Measurements from ENCODE around the gene SERPINB6. TPM values are rescaled to one million over a fixed set of nuclear protein-coding genes. Genes with fewer than 3 reads are reported as not detected.

Gene SERPINB6
- polyA plus RNA-seq, 3 donors = 117 to 208 (median 200) TPM

- Mint-ChIP-seq H3K27me3 (ENCODE audit: low read depth in 3 of 3) (peaks cover 2 to 7% (median 2%) of the 10 kb centered on the region in 3 donors), H3K36me3 (no peaks in the 10 kb centered on the region), H3K27ac (peak overlapping the region in 1 of 7 donors; percentile 3), H3K4me3 (no peak overlapping the region), H3K9me3 (peaks cover 0 to 2% (median 0%) of the 10 kb centered on the region in 7 donors), H3K4me1 (peaks cover 45% of the 10 kb centered on the region)
- Histone ChIP-seq H3K4me3 (replicated peaks in 1 of 3; ENCODE audit: low read depth in 2 of 3, low read length in 3 of 3) (no peak overlapping the region), H3K36me3 (replicated peaks in 1 of 2; ENCODE audit: control insufficient read depth in 1 of 2, insufficient read depth in 2 of 2, low read length in 2 of 2) (no peaks in the 10 kb centered on the region), H3K4me1 (ENCODE audit: control insufficient read depth in 1 of 2, insufficient read depth in 2 of 2, low read length in 2 of 2) (peaks cover 33 to 48% of the 10 kb centered on the region in 2 donors), H3K27ac (ENCODE audit: low read depth in 1 of 2, low read length in 2 of 2) (no peak overlapping the region), H3K79me2 (ENCODE audit: insufficient read depth, low read length) (peaks cover 8% of the 10 kb centered on the region), H2AFZ (ENCODE audit: insufficient read depth, low read depth, low read length, poor library complexity, severe bottlenecking) (no peak overlapping the region), H3K9ac (ENCODE audit: insufficient read depth, low read length, poor library complexity, severe bottlenecking) (no peak overlapping the region), H3K4me2 (replicated peaks; ENCODE audit: extremely low read depth, low read length, poor library complexity, severe bottlenecking) (no peak overlapping the region), H3K27me3 (ENCODE audit: control insufficient read depth in 2 of 2, insufficient read depth in 2 of 2, low read length in 2 of 2) (no peaks in the 10 kb centered on the region), H4K20me1 (ENCODE audit: insufficient read depth, low read length) (no peaks in the 10 kb centered on the region), H3K9me3 (replicated peaks in 1 of 2; ENCODE audit: control insufficient read depth in 1 of 2, insufficient read depth in 1 of 2, low read length in 2 of 2) (no peaks in the 10 kb centered on the region)
- no peak for TF ChIP-seq CTCF (IDR thresholded peaks at IDR 0.05)
- no peak for DNase-seq
- WGBS (ENCODE audit: insufficient coverage) = 100% methylated on average over 2 of the region's 4 CpGs
- intact Hi-C loops (cut with micrococcal nuclease) = loop anchor here (5.0 to 10.0 kb wide), 4 partner anchors 34 to 144 kb away; partner anchors contain the start of gene SERPINB1 (in 2 of the 2)
Observed at GRCh38 chr6:2986722-2987221, 15.4 kb upstream of the SERPINB6 start.

GRCh38 chr6:2984738-2985406 is 13.5 kb upstream of the SERPINB6 start:
- Mint-ChIP-seq H3K27ac (peak overlapping the region in 1 of 7 donors; percentile 72), H3K4me3 (no peak overlapping the region), H3K4me1 (peaks cover 52% of the 10 kb centered on the region), H3K9me3 (peaks cover 0 to 2% (median 0%) of the 10 kb centered on the region in 7 donors), H3K27me3 (ENCODE audit: low read depth in 3 of 3) (peaks cover 0 to 2% (median 2%) of the 10 kb centered on the region in 3 donors), H3K36me3 (no peaks in the 10 kb centered on the region)
- no peak overlapping the region for H3K4me3 ChIP-seq (replicated peaks in 1 of 3; ENCODE audit: low read depth in 2 of 3, low read length in 3 of 3)
- H3K4me2 ChIP-seq (replicated peaks; ENCODE audit: extremely low read depth, low read length, poor library complexity, severe bottlenecking) = no peak overlapping the region
- 95% methylated on average over 12 of the region's 12 CpGs for WGBS (ENCODE audit: insufficient coverage)
- no peaks in the 10 kb centered on the region for H3K9me3 ChIP-seq (replicated peaks in 1 of 2; ENCODE audit: control insufficient read depth in 1 of 2, insufficient read depth in 1 of 2, low read length in 2 of 2)
- TF ChIP-seq CTCF (IDR thresholded peaks at IDR 0.05) = no peak
- no peak overlapping the region for H3K9ac ChIP-seq (ENCODE audit: insufficient read depth, low read length, poor library complexity, severe bottlenecking)
- intact Hi-C loops (cut with micrococcal nuclease) = loop anchor here (5.0 to 10.0 kb wide), 4 partner anchors 33 to 143 kb away; partner anchors contain the start of gene SERPINB1 (in 2 of the 2)
- H4K20me1 ChIP-seq (ENCODE audit: insufficient read depth, low read length) = no peaks in the 10 kb centered on the region
- no peak for DNase-seq
- no peak overlapping the region for H3K27ac ChIP-seq (ENCODE audit: low read depth in 1 of 2, low read length in 2 of 2)
- H3K27me3 ChIP-seq (ENCODE audit: control insufficient read depth in 2 of 2, insufficient read depth in 2 of 2, low read length in 2 of 2) = no peaks in the 10 kb centered on the region
- no peaks in the 10 kb centered on the region for H3K79me2 ChIP-seq (ENCODE audit: insufficient read depth, low read length)
- H3K36me3 ChIP-seq (replicated peaks in 1 of 2; ENCODE audit: control insufficient read depth in 1 of 2, insufficient read depth in 2 of 2, low read length in 2 of 2) = no peaks in the 10 kb centered on the region
- no peak overlapping the region for H2AFZ ChIP-seq (ENCODE audit: insufficient read depth, low read depth, low read length, poor library complexity, severe bottlenecking)
- peaks cover 43 to 56% of the 10 kb centered on the region in 2 donors for H3K4me1 ChIP-seq (ENCODE audit: control insufficient read depth in 1 of 2, insufficient read depth in 2 of 2, low read length in 2 of 2)

Measured in CD14-positive monocyte (primary cell).